Sigmoid colon (tissue), 4 donors: ENCODE results near the gene ATP10A.

ENCODE experiments used
- CTCF ChIP-seq, 4 experiments: fragments of 450-650 bp in 3 of 4; fragments of 200-600 bp in 1 of 4; IDR thresholded peaks; one replicate each; pipeline ENCODE4 v1.5.1; 2016 to 2019; ENCODE audit warnings: antibody characterized with exemption in 4 of 4, mild to moderate bottlenecking in 3 of 4, moderate library complexity in 2 of 4
- EP300 ChIP-seq, 4 donors: sonication (generic); formaldehyde crosslinking; IDR thresholded peaks; one replicate each; pipeline ENCODE4 v1.6.1; 2017; ENCODE audit warnings: antibody characterized with exemption in 4 of 4
- POLR2A ChIP-seq, 2 donors: fragments of 450-650 bp; IDR thresholded peaks; one replicate each; pipeline ENCODE4 v1.6.1; 2016; ENCODE audit warnings: antibody characterized with exemption in 2 of 2, mild to moderate bottlenecking in 2 of 2, moderate library complexity in 2 of 2
- POLR2AphosphoS5 ChIP-seq, 4 donors: sonication (generic); formaldehyde crosslinking; IDR thresholded peaks; one replicate each; pipeline ENCODE4 v1.6.1; 2017; ENCODE audit warnings: antibody characterized with exemption in 4 of 4

GRCh38 chr15:25683415-25683814 is 179.7 kb downstream of the ATP10A start:
- TF ChIP-seq POLR2A (IDR thresholded peaks at IDR 0.05) (no peak), CTCF (IDR thresholded peaks at IDR 0.05) (no peak), EP300 (IDR thresholded peaks at IDR 0.05) (no peak), POLR2AphosphoS5 (IDR thresholded peaks at IDR 0.05) (no peak)
